ENCODE measurements around the gene CAPN5. TPM values are rescaled to one million over a fixed set of nuclear protein-coding genes. Genes with fewer than 3 reads are reported as not detected.

CAPN5 gene
- total RNA-seq, 2 donors from 2014 or later = 2.6 to 4.0 TPM

- H3K4me1 ChIP-seq = peaks cover 0 to 17% of the 10 kb centered on the region in 2 donors
- no peaks in the 10 kb centered on the region for H3K36me3 ChIP-seq
- no peak for DNase-seq (ENCODE audit: low spot score)
- H3K9me3 ChIP-seq = no peaks in the 10 kb centered on the region
- no peak overlapping the region for H3K4me3 ChIP-seq
- no peak for TF ChIP-seq CTCF (IDR thresholded peaks at IDR 0.05)
- no peak overlapping the region for H3K27ac ChIP-seq
- H3K27me3 ChIP-seq = no peaks in the 10 kb centered on the region
These were observed 83.1 kb downstream of the CAPN5 start for GRCh38 chr11:77149716-77150392.

- no peak overlapping the region for H3K4me3 ChIP-seq
- no peaks in the 10 kb centered on the region for H3K9me3 ChIP-seq
- no peaks in the 10 kb centered on the region for H3K27me3 ChIP-seq
- no peaks in the 10 kb centered on the region for H3K36me3 ChIP-seq
- H3K27ac ChIP-seq = no peak overlapping the region
- TF ChIP-seq CTCF (IDR thresholded peaks at IDR 0.05) = no peak
- no peak for DNase-seq (ENCODE audit: low spot score)
- peaks cover 0 to 20% of the 10 kb centered on the region in 2 donors for H3K4me1 ChIP-seq
These were observed 84.1 kb downstream of the CAPN5 start for GRCh38 chr11:77150836-77151235.

- Histone ChIP-seq H3K4me1 (peaks cover 0 to 20% of the 10 kb centered on the region in 2 donors), H3K4me3 (no peak overlapping the region), H3K27ac (no peak overlapping the region), H3K36me3 (no peaks in the 10 kb centered on the region), H3K9me3 (no peaks in the 10 kb centered on the region), H3K27me3 (no peaks in the 10 kb centered on the region)
- no peak for TF ChIP-seq CTCF (IDR thresholded peaks at IDR 0.05)
- no peak for DNase-seq (ENCODE audit: low spot score)
These were observed 85.2 kb downstream of the CAPN5 start for GRCh38 chr11:77151804-77152509.

GRCh38 chr11:77152846-77153245 lies 86.1 kb downstream of the CAPN5 start:
- no peaks in the 10 kb centered on the region for H3K27me3 ChIP-seq
- no peaks in the 10 kb centered on the region for H3K9me3 ChIP-seq
- H3K27ac ChIP-seq = no peak overlapping the region
- no peak overlapping the region for H3K4me3 ChIP-seq
- no peaks in the 10 kb centered on the region for H3K36me3 ChIP-seq
- H3K4me1 ChIP-seq = peaks cover 0 to 20% of the 10 kb centered on the region in 2 donors
- no peak for DNase-seq (ENCODE audit: low spot score)
- no peak for TF ChIP-seq CTCF (IDR thresholded peaks at IDR 0.05)

- Histone ChIP-seq H3K27ac (no peak overlapping the region), H3K9me3 (no peaks in the 10 kb centered on the region), H3K4me1 (peaks cover 0 to 20% of the 10 kb centered on the region in 2 donors), H3K4me3 (no peak overlapping the region), H3K36me3 (no peaks in the 10 kb centered on the region), H3K27me3 (no peaks in the 10 kb centered on the region)
- DNase-seq (ENCODE audit: low spot score) = no peak
- TF ChIP-seq CTCF (IDR thresholded peaks at IDR 0.05) = no peak
These were observed 86.8 kb downstream of the CAPN5 start for GRCh38 chr11:77153276-77154185.

All from right atrium auricular region (tissue), 2 donors.